Measurements from ENCODE around the gene STRN.

GRCh38 chr2:36831185-36831584 lies 135.2 kb downstream of the STRN start:
- TF ChIP-seq CTCF (IDR thresholded peaks at IDR 0.05), result no peak
- no peak for TF ChIP-seq POLR2A (IDR thresholded peaks at IDR 0.05)

All from esophagus squamous epithelium (tissue), 4 donors.